H1 (cell line): ENCODE results near the gene GPR17.

Source experiments
- CBX8 ChIP-seq: fragments of 300-800, 300-1000 bp; sonication (generic); IDR thresholded peaks from 2 replicates; pipeline ENCODE4 v1.7.1; 2016; ENCODE audit warnings: low read depth, low read length, borderline replicate concordance
- CTCF ChIP-seq, 3 experiments: IDR thresholded peaks; 1 replicate in 2 of 3; 2 replicates in 1 of 3; pipeline versions ENCODE4 v1.5.1 to v1.6.1; 2011; ENCODE audit warnings: low read length in 3 of 3, mild to moderate bottlenecking in 3 of 3, inconsistent platforms in 2 of 3, low read depth in 1 of 3, moderate library complexity in 1 of 3; ENCODE audit not compliant: insufficient read depth in 1 of 3; ENCODE audit errors: control extremely low read depth in 1 of 3
- EP300 ChIP-seq, 2 experiments: IDR thresholded peaks; 1 replicate in 1 of 2; 2 replicates in 1 of 2; pipeline ENCODE4 v1.6.1; 2011 to 2012; ENCODE audit warnings: low read depth in 2 of 2, low read length in 2 of 2, mild to moderate bottlenecking in 2 of 2, borderline replicate concordance in 1 of 2, inconsistent platforms in 1 of 2, moderate library complexity in 1 of 2
- EZH2 ChIP-seq: fragments of 200-600 bp; sonication (generic); IDR thresholded peaks from 2 replicates; pipeline ENCODE4 v1.7.1; 2012; ENCODE audit warnings: low read depth, mild to moderate bottlenecking, moderate library complexity, low read length, inconsistent platforms; ENCODE audit not compliant: severe bottlenecking
- JUND ChIP-seq: IDR thresholded peaks from 2 replicates; pipeline ENCODE4 v1.6.1; 2011; ENCODE audit warnings: mild to moderate bottlenecking, improper control_type of control experiment, low read length
- POLR2A ChIP-seq, 2 experiments: IDR thresholded peaks; 1 replicate in 1 of 2; 2 replicates in 1 of 2; pipeline ENCODE4 v1.6.1; 2011; ENCODE audit warnings: low read depth in 2 of 2, low read length in 2 of 2, mild to moderate bottlenecking in 2 of 2; ENCODE audit errors: control extremely low read depth in 1 of 2
- POLR2AphosphoS5 ChIP-seq: IDR thresholded peaks from 2 replicates; pipeline ENCODE4 v1.6.1; 2011; ENCODE audit warnings: low read depth, low read length
- RXRA ChIP-seq: IDR thresholded peaks from 2 replicates; pipeline ENCODE4 v1.6.1; 2011; ENCODE audit warnings: low read depth, mild to moderate bottlenecking, low read length, moderate library complexity; ENCODE audit not compliant: insufficient read depth
- USF2 ChIP-seq: IDR thresholded peaks from 2 replicates; pipeline ENCODE4 v1.6.1; 2011; ENCODE audit warnings: low read length, improper control_type of control experiment
- YY1 ChIP-seq: IDR thresholded peaks from 2 replicates; pipeline ENCODE4 v1.6.1; 2011; ENCODE audit warnings: low read depth, mild to moderate bottlenecking, low read length

GRCh38 chr2:127633556-127634065, 12.3 kb upstream of the GPR17 start:
- TF ChIP-seq JUND (no peak), CTCF (IDR thresholded peaks at IDR 0.05; ENCODE audit: control extremely low read depth in 1 of 3, insufficient read depth in 1 of 3, low read depth in 1 of 3, low read length in 3 of 3) (no peak), CBX8 (no peak), YY1 (no peak), USF2 (no peak), EP300 (IDR thresholded peaks at IDR 0.05; ENCODE audit: borderline replicate concordance in 1 of 2, low read depth in 2 of 2, low read length in 2 of 2) (no peak), POLR2AphosphoS5 (no peak), POLR2A (IDR thresholded peaks at IDR 0.05; ENCODE audit: control extremely low read depth in 1 of 2, low read depth in 2 of 2, low read length in 2 of 2) (no peak), EZH2 (no peak), RXRA (no peak)
